Thyroid gland (tissue), 4 donors: ENCODE results near the gene PSD2.

Source experiments
- CTCF ChIP-seq, 6 experiments: fragments of 200-600 bp in 3 of 6; fragments of 450-650 bp in 3 of 6; sonication (generic) in 3 of 6; IDR thresholded peaks; one replicate each; pipeline ENCODE4 v1.5.1; 2016 to 2019; ENCODE audit warnings: antibody characterized with exemption in 6 of 6, mild to moderate bottlenecking in 2 of 6, inconsistent platforms in 1 of 6, moderate library complexity in 1 of 6
- POLR2A ChIP-seq, 2 donors: fragments of 450-650 bp; IDR thresholded peaks; one replicate each; pipeline ENCODE4 v1.6.1; 2017; ENCODE audit warnings: antibody characterized with exemption in 2 of 2, mild to moderate bottlenecking in 2 of 2, moderate library complexity in 1 of 2

GRCh38 chr5:139863361-139863760, 67.8 kb downstream of the PSD2 start:
- TF ChIP-seq CTCF (IDR thresholded peaks at IDR 0.05), result no peak
- no peak for TF ChIP-seq POLR2A (IDR thresholded peaks at IDR 0.05)
